GM19395 (cell line): Measurements from ENCODE around the gene GALNT2.
A peak's percentile ranks its signal among the peaks of the same experiment; 100 is the strongest.

Source experiments
- ATAC-seq: cut with Tn5 transposase; IDR thresholded peaks from one replicate; pipeline ENCODE4 v1.9.1; 2021; ENCODE audit warnings: mild to moderate bottlenecking, moderate library complexity; ENCODE audit not compliant: unreplicated experiment

Gene GALNT2

DNA sequence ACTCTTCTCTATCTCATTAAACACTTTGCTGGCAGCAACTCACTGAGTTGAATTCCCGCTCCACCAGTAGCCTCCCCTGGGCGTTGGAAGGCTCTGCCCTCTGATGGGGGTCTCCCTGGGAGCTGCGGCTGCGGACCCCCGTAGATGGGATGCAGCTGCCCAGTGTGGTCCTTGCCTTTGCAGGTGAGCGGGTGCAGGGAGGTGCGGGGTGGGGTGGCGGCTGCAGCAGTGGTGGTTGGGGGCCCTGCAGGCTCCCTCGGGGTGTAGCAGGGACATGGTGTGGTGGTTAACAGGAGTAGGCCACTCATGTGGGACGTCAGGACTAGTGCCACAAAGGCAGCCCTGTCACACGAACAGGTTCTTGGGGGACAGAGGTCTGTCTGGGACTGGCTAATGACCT, 42.0 kb downstream of the GALNT2 start:
- no peak for ATAC-seq

DNA sequence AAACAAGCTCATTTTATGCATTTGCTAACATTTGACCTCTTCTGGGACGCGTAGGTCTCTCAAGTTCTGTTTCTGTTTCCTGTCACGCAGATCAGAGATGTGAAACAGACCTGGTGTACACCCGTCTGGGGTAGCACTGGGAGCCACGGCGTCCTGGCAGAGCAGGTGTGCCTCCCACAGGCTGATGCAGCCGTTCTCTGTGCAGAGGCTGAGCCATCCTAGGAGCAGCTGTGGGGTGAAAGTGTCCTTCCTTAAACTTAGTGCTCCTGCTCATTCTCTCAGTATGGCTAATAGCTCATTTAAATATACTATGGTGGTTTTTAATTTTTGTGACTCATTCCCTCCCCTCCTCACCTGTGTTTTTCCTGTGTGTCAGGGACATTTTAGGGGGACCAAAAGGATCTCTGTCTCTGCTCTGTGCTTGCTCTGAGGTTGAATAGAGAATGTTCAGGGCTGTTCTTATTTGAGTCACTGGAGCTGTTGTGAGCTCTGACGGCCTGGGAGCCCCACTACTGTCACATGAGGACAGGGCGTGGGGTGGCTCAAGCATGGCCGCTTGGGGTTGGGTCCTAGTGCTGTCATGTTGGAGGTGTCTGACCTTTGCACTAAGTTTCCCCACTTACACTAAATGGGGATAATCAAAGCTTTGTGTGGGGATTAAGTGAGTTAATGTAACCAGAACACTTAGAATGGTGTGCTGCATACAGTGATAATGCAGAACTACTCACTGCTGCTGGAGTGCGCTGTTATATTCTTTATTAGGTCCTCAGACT, 43.0 kb downstream of the GALNT2 start:
- ATAC-seq: peak; percentile 86

GRCh38 chr1:230110971-230111370, 43.9 kb downstream of the GALNT2 start:
- ATAC-seq: no peak

- no peak for ATAC-seq
Measured at GRCh38 chr1:230112131-230112701, 45.2 kb downstream of the GALNT2 start.

DNA sequence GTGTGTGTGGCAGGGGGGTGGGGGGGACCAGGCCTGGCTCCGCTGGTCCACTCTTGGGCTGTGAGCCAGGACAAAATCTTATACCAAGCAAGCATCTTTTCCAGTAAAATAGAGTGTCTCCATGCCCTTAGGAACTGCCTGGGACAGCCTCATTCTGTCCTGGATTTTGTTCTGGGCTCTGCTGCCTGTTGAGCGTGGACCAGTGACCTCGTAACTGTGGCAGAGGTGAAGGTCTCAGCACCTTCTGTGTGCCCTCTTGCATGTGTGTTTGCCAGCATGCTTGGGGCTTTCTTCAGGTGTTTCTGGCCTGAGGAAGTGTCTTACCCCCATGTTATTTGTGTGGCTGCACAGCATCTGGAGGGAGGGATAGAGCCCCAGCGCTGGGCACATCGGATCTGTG, 45.7 kb downstream of the GALNT2 start:
- ATAC-seq: no peak

- ATAC-seq: no peak
Measured at GRCh38 chr1:230113235-230113592, 46.2 kb downstream of the GALNT2 start.

GRCh38 chr1:230113593-230114236, 46.7 kb downstream of the GALNT2 start:
- ATAC-seq: no peak

DNA sequence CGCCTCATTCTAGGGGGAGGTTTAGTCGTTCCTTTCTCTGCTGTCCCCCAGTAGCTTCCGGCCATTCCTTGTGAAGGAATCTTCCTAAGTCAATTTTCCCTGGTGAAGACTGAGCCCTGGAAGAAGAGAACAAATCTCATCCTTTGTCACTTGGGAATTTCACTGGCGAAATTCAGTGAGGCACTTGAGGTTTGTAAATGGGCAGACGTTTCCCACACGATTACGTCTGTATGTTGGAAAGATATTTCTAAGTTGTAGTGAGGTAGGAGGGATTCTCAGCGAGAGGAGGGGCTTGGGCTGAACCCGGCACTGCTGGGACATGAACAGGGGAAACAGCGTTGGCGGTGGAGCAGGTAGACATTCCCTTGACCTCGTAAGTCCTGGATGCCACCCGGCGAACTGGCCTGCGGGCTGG, 47.2 kb downstream of the GALNT2 start:
- no peak for ATAC-seq

DNA sequence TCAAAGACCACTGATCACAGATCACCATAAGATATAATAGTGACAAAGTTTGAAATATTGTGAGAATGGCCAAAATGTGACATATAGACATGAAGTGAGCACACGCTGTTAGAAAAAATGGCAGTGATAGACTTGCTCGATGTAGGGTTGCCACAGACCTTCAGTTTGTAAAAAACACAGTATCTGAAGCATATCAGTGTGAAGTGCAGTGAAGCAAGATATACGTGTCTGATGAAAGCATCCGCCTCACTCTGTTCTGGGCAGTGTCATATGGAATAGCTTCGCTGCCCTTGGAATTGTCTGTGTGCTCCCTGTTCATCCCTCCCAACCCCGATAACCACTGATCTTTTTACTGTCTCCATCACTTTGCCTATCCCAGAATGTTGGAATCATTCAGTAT, 50.7 kb downstream of the GALNT2 start:
- ATAC-seq: no peak

- no peak for ATAC-seq
Measured at GRCh38 chr1:230119340-230119739, 52.3 kb downstream of the GALNT2 start.

- no peak for ATAC-seq
Measured at GRCh38 chr1:230120289-230120920, 53.4 kb downstream of the GALNT2 start.

DNA sequence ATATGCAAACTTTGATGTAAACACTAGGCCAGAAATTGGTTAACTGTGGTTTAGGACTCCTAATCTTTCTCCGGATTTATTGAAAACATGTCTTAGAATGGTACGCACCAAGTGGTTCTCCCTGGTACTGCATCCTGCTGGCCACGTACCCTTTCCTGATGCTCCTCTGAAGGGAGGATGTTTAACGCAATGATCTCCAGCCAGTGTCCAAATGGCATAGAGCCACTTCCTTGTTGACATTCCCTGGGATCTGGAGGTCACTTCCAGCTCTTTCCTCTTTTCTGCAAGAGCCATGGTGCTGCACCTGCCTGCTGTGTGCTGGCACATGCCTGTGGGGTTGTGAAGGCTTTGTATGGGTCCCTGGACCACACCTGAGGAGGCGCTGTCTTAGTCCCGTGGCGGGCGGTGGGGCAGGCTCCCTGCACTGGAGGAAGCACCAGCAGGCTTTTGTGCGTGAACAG, 53.9 kb downstream of the GALNT2 start:
- no peak for ATAC-seq

- ATAC-seq: no peak
Measured at GRCh38 chr1:230121950-230122349, 54.9 kb downstream of the GALNT2 start.

DNA sequence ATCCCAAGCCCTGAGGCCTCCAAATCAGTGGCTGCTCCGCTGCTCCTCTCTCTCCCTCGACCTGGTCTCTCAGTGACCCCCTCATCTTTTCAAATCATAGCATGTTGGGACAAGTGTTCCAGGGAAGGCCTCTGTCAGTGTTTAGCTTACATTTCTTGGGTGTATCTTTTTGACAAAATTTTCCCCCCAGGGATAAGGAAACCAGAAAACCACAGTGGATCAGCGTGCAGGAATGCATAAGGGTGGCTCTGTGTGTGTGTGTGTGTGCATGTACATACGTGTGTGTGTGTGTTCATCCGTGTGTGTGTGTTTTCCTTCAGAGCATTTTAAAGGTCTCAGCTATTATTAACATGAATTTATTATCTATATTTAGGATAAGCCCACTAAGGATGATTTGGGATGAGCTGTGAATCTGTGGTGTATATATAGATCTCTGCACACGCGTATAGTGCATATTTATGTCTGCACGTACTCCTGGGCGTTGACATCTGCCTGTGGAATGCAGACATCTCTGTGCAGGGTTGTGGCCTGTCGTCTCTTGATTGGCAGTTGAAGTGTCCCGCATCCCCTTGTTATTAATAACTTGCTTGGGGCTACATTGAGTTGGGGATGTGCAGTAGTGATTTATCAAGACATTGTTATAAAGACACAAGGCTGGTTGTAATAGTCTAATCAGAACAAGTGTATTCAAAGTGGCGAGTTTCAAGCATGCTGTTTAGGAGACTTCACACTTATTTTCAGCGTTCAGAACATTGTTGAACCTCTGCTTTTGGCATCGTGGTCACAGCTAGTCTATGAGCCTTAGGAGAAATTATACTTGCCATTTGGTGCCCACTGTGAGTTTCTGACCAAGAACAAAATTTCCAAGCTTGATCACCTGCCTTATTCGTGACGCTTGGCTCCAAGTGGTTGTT, 55.6 kb downstream of the GALNT2 start:
- ATAC-seq: no peak

- peak; percentile 92 for ATAC-seq
Measured at GRCh38 chr1:230123280-230124185, 56.5 kb downstream of the GALNT2 start.

GRCh38 chr1:230124186-230125128, 57.4 kb downstream of the GALNT2 start:
- ATAC-seq: no peak

DNA sequence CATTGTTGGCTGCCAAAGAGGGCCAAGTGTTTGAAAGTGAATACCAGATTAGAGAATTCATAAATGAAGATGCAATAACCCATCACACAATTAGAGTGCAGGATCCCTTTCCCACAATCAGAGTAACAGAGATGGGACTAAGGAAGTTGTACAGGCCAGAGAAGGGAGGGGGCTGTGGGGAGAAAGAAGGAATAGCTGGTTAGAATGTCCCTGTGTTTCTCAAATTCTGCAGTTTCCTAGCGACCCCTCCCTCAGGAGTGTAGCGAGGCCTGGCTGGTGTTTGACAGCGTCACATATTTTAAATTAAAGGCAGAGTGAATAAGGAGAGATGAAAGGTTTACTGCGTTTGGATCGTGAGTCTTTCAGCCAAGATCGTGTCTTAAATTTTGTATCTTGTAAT, 58.1 kb downstream of the GALNT2 start:
- ATAC-seq: no peak
